ENCODE measurements around the gene PACSIN2. TPM values are rescaled to one million over a fixed set of nuclear protein-coding genes. Genes with fewer than 3 reads are reported as not detected.

Gene PACSIN2
- total RNA-seq, 6 donors from 2014 or later: 120 to 186 (median 151) TPM

GRCh38 chr22:42884616-42885375, 130.2 kb downstream of the PACSIN2 start:
- DNase-seq: no peak
- H3K4me1 ChIP-seq: peaks cover 11 to 21% (median 15%) of the 10 kb centered on the region in 4 donors
- no peaks in the 10 kb centered on the region for H3K27me3 ChIP-seq
- ATAC-seq (ENCODE audit: low FRiP score in 2 of 2): no peak
- TF ChIP-seq EP300 (IDR thresholded peaks at IDR 0.05): no peak
- TF ChIP-seq POLR2A (IDR thresholded peaks at IDR 0.05): no peak
- no peak for TF ChIP-seq CTCF (IDR thresholded peaks at IDR 0.05)
- TF ChIP-seq POLR2AphosphoS5 (IDR thresholded peaks at IDR 0.05): no peak
- no peak overlapping the region for H3K4me3 ChIP-seq
- H3K27ac ChIP-seq: no peak overlapping the region
- no peaks in the 10 kb centered on the region for H3K9me3 ChIP-seq
- peaks cover 21 to 98% (median 78%) of the 10 kb centered on the region in 4 donors for H3K36me3 ChIP-seq
- WGBS, 2 donors: 78 to 83% methylated on average over 4 to 7 of the region's 7 CpGs

GRCh38 chr22:42883970-42884369, 131.0 kb downstream of the PACSIN2 start:
- H3K27ac ChIP-seq: no peak overlapping the region
- no peaks in the 10 kb centered on the region for H3K27me3 ChIP-seq
- DNase-seq (no peak), ATAC-seq (ENCODE audit: low FRiP score in 2 of 2) (no peak)
- no peaks in the 10 kb centered on the region for H3K9me3 ChIP-seq
- WGBS, 2 donors: 94 to 98% methylated on average over 8 to 9 of the region's 9 CpGs
- H3K4me1 ChIP-seq: peaks cover 11 to 20% (median 14%) of the 10 kb centered on the region in 4 donors
- H3K4me3 ChIP-seq: no peak overlapping the region
- TF ChIP-seq POLR2A (IDR thresholded peaks at IDR 0.05): no peak
- H3K36me3 ChIP-seq: peaks cover 22 to 99% (median 81%) of the 10 kb centered on the region in 4 donors

GRCh38 chr22:42883121-42883520, 131.8 kb downstream of the PACSIN2 start:
- no peak for DNase-seq
- Histone ChIP-seq H3K27ac (no peak overlapping the region), H3K4me1 (peaks cover 9 to 12% (median 10%) of the 10 kb centered on the region in 4 donors), H3K4me3 (no peak overlapping the region), H3K27me3 (no peaks in the 10 kb centered on the region), H3K36me3 (peaks cover 29 to 99% (median 81%) of the 10 kb centered on the region in 4 donors), H3K9me3 (no peaks in the 10 kb centered on the region)
- WGBS, 2 donors: 87 to 95% methylated on average over 3 to 8 of the region's 8 CpGs
- ATAC-seq (ENCODE audit: low FRiP score in 2 of 2): no peak
- TF ChIP-seq EP300 (IDR thresholded peaks at IDR 0.05) (no peak), POLR2A (IDR thresholded peaks at IDR 0.05) (no peak), POLR2AphosphoS5 (IDR thresholded peaks at IDR 0.05) (no peak), CTCF (IDR thresholded peaks at IDR 0.05) (no peak)

- WGBS, 2 donors: 67 to 85% methylated on average over 4 to 7 of the region's 10 CpGs
- Histone ChIP-seq H3K27ac (no peak overlapping the region), H3K4me3 (no peak overlapping the region), H3K9me3 (no peaks in the 10 kb centered on the region), H3K27me3 (no peaks in the 10 kb centered on the region), H3K36me3 (peaks cover 29 to 100% (median 87%) of the 10 kb centered on the region in 4 donors), H3K4me1 (peaks cover 0 to 13% (median 5%) of the 10 kb centered on the region in 4 donors)
- DNase-seq: no peak
- ATAC-seq (ENCODE audit: low FRiP score in 2 of 2): no peak
- no peak for TF ChIP-seq CTCF (IDR thresholded peaks at IDR 0.05)
- no peak for TF ChIP-seq POLR2AphosphoS5 (IDR thresholded peaks at IDR 0.05)
- TF ChIP-seq EP300 (IDR thresholded peaks at IDR 0.05): no peak
- no peak for TF ChIP-seq POLR2A (IDR thresholded peaks at IDR 0.05)
Observed at GRCh38 chr22:42881982-42882656, 132.8 kb downstream of the PACSIN2 start.

- no peaks in the 10 kb centered on the region for H3K27me3 ChIP-seq
- DNase-seq: no peak
- H3K36me3 ChIP-seq: peaks cover 32 to 100% (median 92%) of the 10 kb centered on the region in 4 donors
- H3K27ac ChIP-seq: no peak overlapping the region
- no peak for ATAC-seq (ENCODE audit: low FRiP score in 2 of 2)
- WGBS, 2 donors: 92 to 94% methylated on average over 9 to 12 of the region's 12 CpGs
- TF ChIP-seq EP300 (IDR thresholded peaks at IDR 0.05): no peak
- TF ChIP-seq POLR2A (IDR thresholded peaks at IDR 0.05): no peak
- TF ChIP-seq CTCF (IDR thresholded peaks at IDR 0.05): no peak
- TF ChIP-seq POLR2AphosphoS5 (IDR thresholded peaks at IDR 0.05): no peak
- H3K9me3 ChIP-seq: no peaks in the 10 kb centered on the region
- H3K4me1 ChIP-seq: peaks cover 0 to 13% (median 4%) of the 10 kb centered on the region in 4 donors
- H3K4me3 ChIP-seq: no peak overlapping the region
Observed at GRCh38 chr22:42881298-42881697, 133.7 kb downstream of the PACSIN2 start.
